Esophagus muscularis mucosa (tissue), 4 donors: ENCODE data around the gene S100A8.

ENCODE experiments used
- CTCF ChIP-seq, 3 experiments: fragments of 200-600 bp in 2 of 3; fragments of 450-650 bp in 1 of 3; sonication (generic) in 2 of 3; IDR thresholded peaks; one replicate each; pipeline ENCODE4 v1.5.1; 2017 to 2019; ENCODE audit warnings: antibody characterized with exemption in 3 of 3, mild to moderate bottlenecking in 2 of 3, moderate library complexity in 1 of 3
- EP300 ChIP-seq: sonication (generic); formaldehyde crosslinking; IDR thresholded peaks from one replicate; pipeline ENCODE4 v1.6.1; 2017; ENCODE audit warnings: antibody characterized with exemption
- POLR2A ChIP-seq: fragments of 450-650 bp; IDR thresholded peaks from one replicate; pipeline ENCODE4 v1.6.1; 2017; ENCODE audit warnings: antibody characterized with exemption, moderate library complexity, mild to moderate bottlenecking, low read depth
- POLR2AphosphoS5 ChIP-seq, 2 donors: sonication (generic); formaldehyde crosslinking; IDR thresholded peaks; one replicate each; pipeline ENCODE4 v1.6.1; 2017; ENCODE audit warnings: antibody characterized with exemption in 2 of 2

- TF ChIP-seq CTCF (IDR thresholded peaks at IDR 0.05) (no peak), POLR2A (no peak), POLR2AphosphoS5 (IDR thresholded peaks at IDR 0.05) (no peak), EP300 (no peak)
Observed at GRCh38 chr1:153393926-153394325, 3.1 kb upstream of the S100A8 start.
